Activated CD8-positive, alpha-beta memory T cell treated with anti-CD3 and anti-CD28 coated beads, Interleukin-2, amount 50 U/mL, for 1 hour (primary cell): ENCODE data around the gene SNX18.
"Not testable (repeated sequence)": the region's sequence is repeated elsewhere in the genome, so short reads cannot be mapped to it uniquely, and the experiment has no call there.

ENCODE experiments used
- DNase-seq: peaks from one replicate; pipeline ENCODE4 v3.0.0-alpha.2; 2020; ENCODE audit errors: extremely low read depth

SNX18 gene

DNA sequence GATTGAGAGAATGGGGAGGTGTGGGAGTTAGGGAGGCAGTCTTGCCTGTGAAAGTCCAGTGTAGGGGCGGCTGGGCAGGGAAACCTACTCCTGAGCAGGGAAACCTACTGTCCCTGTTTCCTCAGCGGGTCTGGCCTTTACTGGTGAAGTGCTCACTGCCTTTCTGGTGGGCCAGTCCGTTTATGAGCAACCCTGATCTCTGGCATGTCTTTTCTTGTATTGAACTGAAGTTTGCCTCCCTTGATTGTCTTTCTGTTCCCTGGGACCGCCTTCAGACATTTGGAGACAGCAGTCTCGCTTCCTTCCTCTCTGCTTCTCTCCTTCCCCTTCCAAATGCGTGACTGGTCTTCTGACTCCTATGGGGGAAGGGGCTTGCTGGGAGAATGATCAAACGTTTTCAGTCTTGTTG is 2.9 kb downstream of the SNX18 start:
- DNase-seq = no peak

- no peak for DNase-seq
Measured at GRCh38 chr5:54520940-54521339, 3.4 kb downstream of the SNX18 start.

DNA sequence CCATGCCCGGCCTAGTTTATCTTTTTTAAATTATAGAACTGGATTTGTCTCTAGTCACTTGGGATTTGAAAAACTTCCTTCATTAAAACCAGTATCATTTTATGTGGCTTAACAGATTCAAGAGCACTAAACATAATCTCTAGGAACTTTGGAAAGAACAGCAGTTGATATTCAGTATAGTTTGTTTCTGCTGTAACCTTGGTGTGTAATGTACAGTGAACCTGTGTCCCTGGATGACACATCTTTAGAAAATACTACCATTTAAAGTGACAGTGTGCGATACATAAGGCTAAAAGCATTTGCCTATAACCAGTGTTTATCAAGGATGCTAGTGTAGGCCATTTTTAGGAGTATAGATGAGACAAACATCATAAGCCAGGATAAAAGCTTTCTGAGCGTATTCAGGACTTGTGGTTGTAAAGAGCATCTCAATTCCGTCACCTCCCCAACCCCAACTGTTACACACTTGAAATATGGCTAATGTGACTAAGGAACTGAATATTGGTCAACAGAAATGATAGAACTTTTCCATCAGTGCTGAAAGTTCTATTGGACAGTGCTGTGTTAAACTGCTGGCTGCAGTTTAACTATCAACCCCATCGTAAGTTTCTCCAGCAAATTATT is 4.4 kb downstream of the SNX18 start:
- no peak for DNase-seq

GRCh38 chr5:54523534-54523933 is 6.0 kb downstream of the SNX18 start:
- no peak for DNase-seq

DNA sequence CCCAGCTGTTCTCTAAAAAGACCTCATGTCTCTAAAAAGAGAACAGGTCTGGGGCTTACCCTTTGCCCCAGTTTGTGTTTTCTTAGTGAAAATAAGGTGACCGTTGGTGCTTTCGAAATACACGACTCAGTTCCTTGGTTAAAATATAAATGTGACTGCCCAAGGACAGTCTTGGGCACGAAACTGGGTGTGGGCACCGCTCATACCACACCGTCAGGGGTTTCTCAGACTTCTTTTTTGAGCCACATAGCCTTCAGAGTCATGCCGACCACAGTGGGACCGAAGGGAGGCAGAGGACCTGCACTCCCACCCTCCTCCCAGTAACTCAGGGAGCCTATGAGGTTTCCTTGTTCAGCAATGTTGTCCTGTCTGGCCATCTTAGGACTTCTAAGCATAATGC is 6.5 kb downstream of the SNX18 start:
- no peak for DNase-seq

DNA sequence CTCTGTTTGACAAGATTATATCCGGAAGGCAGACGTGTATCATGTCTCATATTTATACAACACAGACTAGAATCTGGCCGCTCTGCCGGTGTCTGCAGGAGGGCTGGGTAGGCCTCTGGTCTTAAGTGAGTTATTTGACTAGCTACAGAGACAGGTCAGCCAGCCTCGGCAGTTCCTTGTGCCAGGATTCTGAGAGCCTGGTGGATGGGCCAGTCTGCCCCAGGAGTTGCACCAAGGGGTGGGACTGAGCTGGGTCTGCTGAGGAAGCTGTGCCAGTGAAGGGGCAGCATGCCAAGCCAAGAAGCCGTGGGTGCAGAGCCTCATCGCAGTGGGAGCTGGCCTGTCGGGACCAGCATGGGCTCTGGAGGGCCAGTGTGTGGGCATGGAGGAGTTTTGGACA is 7.1 kb downstream of the SNX18 start:
- DNase-seq = no peak

GRCh38 chr5:54525261-54525660 is 7.7 kb downstream of the SNX18 start:
- DNase-seq = no peak

DNA sequence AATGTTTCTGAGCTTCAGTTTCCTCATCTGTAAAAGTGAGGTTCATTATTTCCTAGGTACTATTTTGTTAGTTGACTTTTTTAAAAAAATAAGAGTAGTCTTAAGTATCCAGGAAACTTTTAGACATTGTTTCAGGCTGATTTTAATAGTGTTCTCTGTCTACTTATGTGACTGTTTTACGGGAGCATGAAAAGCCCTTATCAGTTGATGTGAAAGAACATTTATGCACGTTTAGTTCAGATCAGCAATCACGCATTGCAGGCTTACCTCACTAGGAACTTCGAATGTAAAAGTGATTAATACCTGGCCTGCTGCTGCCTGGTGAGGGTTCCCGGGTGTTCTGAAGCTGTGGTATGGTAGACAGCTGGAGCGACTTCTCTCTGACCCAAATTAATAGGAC is 8.1 kb downstream of the SNX18 start:
- DNase-seq = no peak

- DNase-seq = no peak
Measured at GRCh38 chr5:54526604-54527288, 9.2 kb downstream of the SNX18 start.

DNA sequence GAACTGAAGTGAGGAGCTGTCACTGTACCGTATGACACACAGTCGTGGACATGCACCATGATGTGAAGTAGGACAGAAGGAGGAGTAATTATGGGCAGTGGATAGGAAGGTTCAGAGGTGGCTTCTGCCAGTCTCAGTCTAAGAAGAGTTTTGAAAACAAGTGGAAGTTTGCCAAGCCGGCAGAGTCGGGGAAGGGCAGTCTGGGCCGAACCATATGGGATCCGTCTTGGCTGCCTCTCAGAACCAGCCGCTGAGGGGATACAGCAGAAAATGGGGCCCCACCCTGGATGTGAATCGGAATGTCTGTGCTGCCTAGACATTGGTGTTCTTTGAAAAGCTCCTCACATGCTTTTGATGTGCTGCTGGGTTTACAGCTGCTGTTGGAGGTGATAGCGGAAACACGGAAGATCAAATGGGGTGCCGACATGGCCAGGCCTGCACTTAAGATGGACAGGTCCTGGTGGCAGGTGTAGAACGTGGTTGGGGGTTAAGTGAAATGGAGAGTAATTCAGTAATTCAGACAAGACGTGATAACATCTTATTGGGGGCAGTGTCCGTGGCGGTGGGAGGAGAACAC is 11.2 kb downstream of the SNX18 start:
- DNase-seq = no peak

- no peak for DNase-seq
Measured at GRCh38 chr5:54529565-54529964, 12.0 kb downstream of the SNX18 start.

GRCh38 chr5:54531546-54531945 is 14.0 kb downstream of the SNX18 start:
- no peak for DNase-seq

DNA sequence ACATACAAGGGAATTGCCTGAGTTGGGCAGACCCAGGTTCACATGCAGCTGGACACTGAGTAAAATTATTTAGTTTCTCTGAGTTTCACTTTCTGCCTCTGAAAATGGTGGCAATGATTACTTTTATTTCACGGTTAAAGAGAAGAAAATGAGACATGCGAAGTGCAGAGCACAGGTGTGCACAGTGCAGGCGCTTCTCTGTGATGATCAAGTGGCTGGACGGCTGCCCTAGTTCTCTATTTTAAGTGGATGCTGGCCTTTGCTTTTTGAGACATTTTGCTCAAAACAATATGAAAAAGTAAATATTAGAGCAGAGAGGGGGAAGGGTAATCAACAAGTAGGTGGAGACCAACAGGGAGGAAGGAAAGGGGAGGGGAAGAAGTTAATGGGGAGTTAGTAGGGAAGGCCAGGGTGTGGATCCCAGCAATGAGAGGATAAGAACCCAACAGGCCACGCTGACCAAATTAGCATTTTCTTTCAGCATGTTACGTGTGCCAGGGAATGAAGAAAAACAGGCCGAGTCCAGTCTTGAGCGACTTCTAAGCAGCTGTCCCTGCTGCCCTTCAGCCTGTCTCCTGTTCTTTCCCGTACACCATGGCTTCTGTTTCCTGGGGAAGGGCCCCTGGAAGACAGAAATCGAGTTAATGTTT is 16.1 kb downstream of the SNX18 start:
- no peak for DNase-seq

- no peak for DNase-seq
Measured at GRCh38 chr5:54534191-54535004, 16.8 kb downstream of the SNX18 start.

DNA sequence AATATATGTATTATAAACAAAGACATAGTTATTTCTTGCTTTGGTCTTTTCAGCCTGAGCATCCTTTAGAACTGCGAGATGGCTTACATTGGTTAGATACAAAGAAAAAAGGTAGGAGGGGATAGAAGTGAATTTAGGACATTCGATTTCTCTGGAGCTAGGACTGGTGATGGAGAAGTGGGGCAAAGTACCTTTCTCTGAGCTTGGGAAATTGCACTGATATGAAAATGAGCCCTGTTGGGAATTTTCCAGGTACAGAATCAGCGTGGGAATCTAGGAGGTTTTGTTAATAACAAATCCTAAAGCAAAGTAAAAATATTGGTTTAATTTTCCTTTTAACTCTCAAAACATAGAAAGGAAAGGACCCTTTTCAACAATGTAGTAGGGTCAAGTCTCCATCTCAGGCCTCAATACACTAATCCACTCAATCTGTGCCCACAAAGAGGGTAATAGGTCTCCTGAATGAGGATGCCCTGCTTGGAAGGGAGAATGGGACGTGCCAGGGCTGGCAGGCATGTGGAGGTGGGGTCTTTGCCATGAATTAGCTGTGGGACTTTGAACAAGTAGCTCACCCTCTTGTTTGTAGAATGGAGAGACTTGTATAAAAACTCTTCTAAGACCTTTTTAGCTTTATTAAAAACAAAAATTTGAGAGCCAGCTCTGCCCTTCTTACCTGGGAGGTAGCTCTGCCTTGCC is 17.7 kb downstream of the SNX18 start:
- no peak for DNase-seq

DNA sequence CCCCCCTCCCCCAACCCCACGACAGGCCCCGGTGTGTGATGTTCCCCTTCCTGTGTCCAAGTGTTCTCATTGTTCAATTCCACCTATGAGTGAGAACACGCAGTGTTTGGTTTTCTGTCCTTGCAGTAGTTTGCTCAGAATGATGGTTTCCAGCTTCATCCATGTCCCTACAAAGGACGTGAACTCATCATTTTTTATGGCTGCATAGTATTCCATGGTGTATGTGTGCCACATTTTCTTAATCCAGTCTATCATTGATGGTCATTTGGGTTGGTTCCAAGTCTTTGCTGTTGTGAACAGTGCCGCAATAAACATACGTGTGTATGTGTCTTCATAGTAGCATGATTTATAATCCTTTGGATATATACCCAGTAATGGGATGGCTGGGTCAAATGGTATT is 18.8 kb downstream of the SNX18 start:
- not testable (repeated sequence) for DNase-seq

GRCh38 chr5:54536861-54537260 is 19.3 kb downstream of the SNX18 start:
- not testable (repeated sequence) for DNase-seq

GRCh38 chr5:54537725-54538124 is 20.2 kb downstream of the SNX18 start:
- no peak for DNase-seq

DNA sequence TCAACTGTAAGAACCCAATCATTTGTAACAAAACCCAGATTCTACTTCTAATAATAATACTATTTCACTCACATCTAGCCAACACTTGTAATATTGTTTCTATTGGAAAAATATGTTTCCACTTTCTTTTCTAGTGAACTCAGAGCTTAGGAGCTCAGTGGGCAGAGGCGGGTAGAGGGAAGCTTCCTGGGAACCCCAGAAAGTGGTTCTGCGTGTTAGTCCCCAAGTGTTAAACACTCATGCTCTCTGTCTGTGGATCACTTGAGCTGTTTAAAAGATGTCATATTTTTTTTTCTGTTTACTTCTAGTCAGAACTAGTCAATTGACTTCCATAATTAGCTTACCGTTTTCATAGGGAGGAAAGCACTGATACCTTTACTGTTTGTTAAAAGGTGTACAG is 20.6 kb downstream of the SNX18 start:
- DNase-seq = no peak

GRCh38 chr5:54539001-54539400 is 21.4 kb downstream of the SNX18 start:
- no peak for DNase-seq

DNA sequence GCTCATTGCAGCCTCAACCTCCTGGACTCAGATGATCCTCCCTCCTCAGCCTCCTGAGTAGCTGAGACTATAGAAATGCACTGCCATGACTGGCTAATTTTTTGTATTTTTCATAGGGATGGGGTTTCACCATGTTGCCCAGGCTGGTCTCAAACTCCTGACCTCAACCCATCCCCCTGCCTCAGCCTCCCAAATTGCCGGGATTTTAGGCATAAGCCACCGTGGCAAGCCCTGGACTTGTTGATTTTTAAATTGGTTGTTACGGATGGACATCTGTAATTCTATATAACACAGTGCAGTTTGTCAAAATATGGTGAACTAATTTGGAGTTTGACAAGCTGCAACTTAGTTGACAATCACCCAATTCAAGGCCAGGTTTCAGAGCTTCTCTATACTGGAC is 22.7 kb downstream of the SNX18 start:
- DNase-seq = no peak
